Posterior vena cava (tissue), 2 donors: ENCODE results near the gene FNDC3B. TPM values are rescaled to one million over a fixed set of nuclear protein-coding genes. Genes with fewer than 3 reads are reported as not detected.

Source experiments
- DNase-seq: peaks from one replicate; pipeline ENCODE4 v3.0.0-alpha.2; 2020; ENCODE audit warnings: low spot score
- intact Hi-C, 2 donors: fragments of 100-400 bp; cut with DNase I; formaldehyde crosslinking; loops; one replicate each; pipeline versions ENCODE4 v1.14.1 to v1.14.2; 2022 to 2023
- total RNA-seq, 2 donors: library from RNA; stranded (reverse); fragmentation: NEBNext Ultra II Directional; extraction: Animal tissue kit (Norgen Biotek cat#: 25700); gene quantifications; one replicate each; pipeline ENCODE4 v1.2.1, GENCODE V29; 2021
- donor health status: DM: yes; HTN: yes; CAD: no.
- donor health status: DM: yes; HTN: yes; CAD: no.

FNDC3B gene
- total RNA-seq, 2 donors from 2014 or later: 142 to 167 TPM

DNA sequence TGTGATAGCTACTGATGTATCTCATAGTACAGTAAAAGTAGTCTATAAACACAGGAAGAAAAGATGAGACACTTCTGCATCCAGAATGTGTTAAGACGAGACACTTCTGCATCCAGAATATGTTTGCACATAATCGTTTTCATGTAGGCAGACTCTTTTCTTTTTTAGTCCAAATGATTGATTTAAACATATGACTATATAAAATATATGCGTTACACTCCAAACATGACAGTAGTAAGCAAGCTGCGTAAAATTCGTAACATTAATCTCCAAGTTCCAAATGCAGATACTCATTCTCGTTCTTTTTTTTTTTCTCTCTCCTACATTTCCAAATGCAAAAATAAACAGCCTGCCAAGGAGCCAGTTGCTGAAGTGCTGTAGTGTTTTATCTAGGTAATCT, 82.6 kb downstream of the FNDC3B start:
- intact Hi-C loops: no loop called here

GRCh38 chr3:172124271-172124670, 84.9 kb downstream of the FNDC3B start:
- intact Hi-C loops: loop anchor here in 1 of 2 donors (2.0 kb wide), 1 partner anchor 21 kb away; no protein-coding TSS in a partner anchor

More for the DNA sequence above, 82.6 kb downstream of the FNDC3B start:
- no peak for DNase-seq

DNA sequence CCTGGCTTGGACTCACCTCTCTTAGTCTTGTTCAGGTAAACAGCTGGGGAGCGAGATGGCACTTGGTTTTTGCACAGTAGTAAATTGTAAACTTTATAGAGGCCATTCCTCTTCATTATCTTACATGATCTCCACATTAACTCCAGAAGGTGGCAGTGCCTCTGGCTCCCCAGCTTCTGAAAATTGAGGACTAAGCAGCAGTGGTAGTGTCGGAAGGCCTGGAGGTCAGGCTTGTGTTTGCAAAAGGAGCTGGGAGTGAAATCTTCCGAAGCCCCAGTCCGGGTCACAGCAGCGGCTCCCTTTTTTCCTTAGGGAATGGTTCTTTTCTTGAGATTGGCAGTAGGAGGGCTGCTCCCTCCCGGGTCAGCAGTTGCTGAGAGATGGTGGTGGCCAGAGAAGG, 85.7 kb downstream of the FNDC3B start:
- intact Hi-C loops: loop anchor here in 1 of 2 donors (2.0 kb wide), 1 partner anchor 22 kb away; no protein-coding TSS in a partner anchor
- no peak for DNase-seq

More at GRCh38 chr3:172124271-172124670, 84.9 kb downstream of the FNDC3B start:
- no peak for DNase-seq

- peak; percentile 87 for DNase-seq
- intact Hi-C loops: loop anchor here in 1 of 2 donors (2.0 kb wide), 1 partner anchor 23 kb away; no protein-coding TSS in a partner anchor
Measured at GRCh38 chr3:172125963-172126457, 86.6 kb downstream of the FNDC3B start.

DNA sequence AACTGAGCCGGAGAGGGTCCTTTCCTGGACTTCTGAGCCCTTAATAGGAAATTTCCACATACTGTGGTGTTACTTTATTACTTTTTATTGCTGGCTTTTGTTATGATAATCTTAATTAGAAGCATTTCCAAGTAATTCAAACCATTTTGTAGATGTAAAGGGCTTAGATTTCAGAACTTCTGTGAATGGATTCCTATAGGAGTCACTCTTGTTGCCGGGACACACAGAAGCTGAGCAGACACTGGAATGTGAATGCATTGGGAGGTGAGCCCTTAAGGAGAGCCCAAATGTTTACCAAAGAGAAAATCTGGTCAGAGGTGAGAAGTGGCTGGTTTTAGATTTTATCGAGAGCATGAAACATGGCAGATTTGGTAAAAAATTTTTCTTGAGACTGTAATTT, 87.4 kb downstream of the FNDC3B start:
- DNase-seq: no peak
- intact Hi-C loops: no loop called here

DNA sequence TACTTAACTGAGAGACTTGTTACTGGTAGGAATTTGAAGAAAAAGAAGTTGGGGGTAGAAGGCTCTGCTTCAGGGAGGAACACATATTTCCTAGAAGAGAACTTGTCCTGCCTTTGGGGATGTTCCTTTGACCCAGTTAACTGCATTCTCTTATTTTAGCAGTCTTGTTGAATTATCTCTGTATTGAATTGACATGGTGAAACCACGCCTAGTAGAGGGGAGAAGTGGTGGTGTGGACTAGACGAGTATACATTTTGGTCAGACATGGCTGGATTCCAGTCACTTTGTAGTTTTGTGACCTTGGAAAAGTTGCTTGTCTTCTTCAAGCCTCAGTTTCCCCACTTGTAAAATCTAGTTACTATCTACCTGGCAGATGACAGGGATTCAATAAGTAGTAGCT, 87.8 kb downstream of the FNDC3B start:
- intact Hi-C loops: no loop called here
- no peak for DNase-seq

GRCh38 chr3:172127929-172128580, 88.7 kb downstream of the FNDC3B start:
- no peak for DNase-seq
- intact Hi-C loops: no loop called here

GRCh38 chr3:172128858-172129257, 89.5 kb downstream of the FNDC3B start:
- intact Hi-C loops: no loop called here
- DNase-seq: no peak

GRCh38 chr3:172129498-172129849, 90.1 kb downstream of the FNDC3B start:
- intact Hi-C loops: no loop called here

GRCh38 chr3:172129850-172130716, 90.7 kb downstream of the FNDC3B start:
- DNase-seq: peak; percentile 97
- intact Hi-C loops: no loop called here

More at GRCh38 chr3:172129498-172129849, 90.1 kb downstream of the FNDC3B start:
- DNase-seq: no peak

DNA sequence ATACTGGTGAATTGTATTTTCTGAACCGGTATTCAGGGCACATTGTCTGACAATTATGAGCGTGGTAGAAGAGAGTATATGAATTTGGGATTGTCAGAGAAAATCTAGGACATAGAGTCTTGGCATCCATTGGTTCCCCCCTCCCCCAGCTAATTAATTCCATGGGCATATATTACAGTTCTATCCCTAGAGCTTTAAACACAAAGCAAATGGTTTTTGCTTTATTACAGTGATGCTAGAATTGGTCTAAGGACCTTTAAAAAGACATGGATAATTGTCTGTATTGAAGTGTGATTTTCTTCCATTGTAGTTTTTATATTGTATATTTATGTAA, 91.3 kb downstream of the FNDC3B start:
- intact Hi-C loops: no loop called here
- DNase-seq: no peak

GRCh38 chr3:172131746-172132145, 92.4 kb downstream of the FNDC3B start:
- no peak for DNase-seq
- intact Hi-C loops: no loop called here

DNA sequence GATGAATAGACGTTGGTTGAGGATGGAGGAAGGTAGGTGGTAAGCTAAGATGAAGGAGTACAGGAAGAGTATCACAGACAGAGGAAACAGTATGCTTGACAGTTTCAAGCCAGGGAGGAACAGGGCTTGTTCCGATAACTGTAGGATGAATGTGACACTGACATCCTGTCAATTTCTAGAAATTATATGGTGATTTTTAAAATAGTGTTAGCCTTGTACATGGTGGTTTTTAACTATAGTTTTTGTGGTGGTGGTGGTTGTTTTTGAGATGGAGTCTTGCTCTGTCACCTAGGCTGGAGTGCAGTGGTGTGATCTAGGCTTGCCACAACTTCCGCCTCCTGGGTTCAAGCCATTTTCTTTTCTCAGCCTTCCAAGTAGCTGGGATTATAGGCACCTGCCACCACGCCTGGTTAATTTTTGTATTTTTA, 92.8 kb downstream of the FNDC3B start:
- intact Hi-C loops: no loop called here
- no peak for DNase-seq

GRCh38 chr3:172132721-172133311, 93.4 kb downstream of the FNDC3B start:
- no peak for DNase-seq
- intact Hi-C loops: no loop called here

GRCh38 chr3:172133838-172134237, 94.5 kb downstream of the FNDC3B start:
- intact Hi-C loops: no loop called here
- DNase-seq: no peak

DNA sequence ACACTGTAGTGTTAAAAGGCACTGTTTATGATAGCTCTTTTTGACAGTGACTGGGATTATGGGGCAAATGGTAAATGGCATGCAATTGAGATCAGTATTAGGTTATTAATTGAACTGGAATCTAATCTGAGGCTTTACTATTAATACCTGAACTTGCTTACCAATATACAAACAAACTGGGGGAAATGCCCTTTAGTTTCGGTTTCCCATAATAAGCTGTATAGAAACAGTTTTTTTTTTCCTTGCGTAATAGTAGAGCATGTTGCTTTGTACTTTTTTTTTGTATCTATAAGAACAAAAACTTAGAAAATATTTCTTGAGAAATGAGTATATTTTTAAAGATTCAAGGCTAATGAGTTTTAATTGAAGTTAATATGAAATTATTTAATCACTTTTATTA, 95.0 kb downstream of the FNDC3B start:
- intact Hi-C loops: no loop called here
- no peak for DNase-seq

DNA sequence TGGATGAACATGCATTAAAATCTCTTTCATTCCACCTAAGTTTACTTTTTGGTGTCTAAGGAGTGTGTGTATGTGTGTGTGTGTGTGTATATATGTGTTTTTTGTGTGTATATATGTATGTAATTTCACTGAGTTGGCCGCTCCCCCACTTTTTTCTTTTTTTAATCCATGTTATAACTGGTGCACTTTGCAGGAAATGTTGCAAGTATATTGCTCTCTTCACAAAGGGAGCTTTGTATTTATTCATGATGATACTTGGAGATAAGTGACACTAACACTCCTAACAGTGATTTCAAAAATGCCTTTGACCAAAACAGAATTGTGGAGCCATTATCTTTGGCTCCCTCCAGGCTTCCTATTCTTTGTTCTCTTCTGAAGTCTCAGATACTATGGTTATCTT, 95.8 kb downstream of the FNDC3B start:
- no peak for DNase-seq
- intact Hi-C loops: no loop called here

DNA sequence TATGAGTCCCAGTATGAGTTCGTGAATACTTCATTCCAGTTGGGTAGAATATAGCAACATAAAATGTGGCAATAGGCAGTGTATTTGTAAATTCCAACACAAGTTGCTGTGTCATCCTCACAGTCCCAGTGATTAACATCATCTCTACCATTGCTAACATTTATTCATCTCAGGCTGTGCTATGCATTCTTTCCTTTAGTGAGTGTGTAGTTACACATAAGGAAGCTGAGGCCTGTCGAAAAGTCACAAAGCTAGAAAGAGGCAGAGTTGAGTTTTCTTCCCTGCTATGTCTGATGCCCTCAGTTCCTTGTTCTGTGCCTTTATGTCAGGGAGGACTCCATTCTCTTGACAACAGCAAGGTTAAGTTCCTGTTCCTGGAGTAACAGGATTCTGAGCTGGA, 96.4 kb downstream of the FNDC3B start:
- DNase-seq: no peak
- intact Hi-C loops: loop anchor here in 1 of 2 donors (2.0 kb wide), 1 partner anchor 303 kb away; no protein-coding TSS in a partner anchor

DNA sequence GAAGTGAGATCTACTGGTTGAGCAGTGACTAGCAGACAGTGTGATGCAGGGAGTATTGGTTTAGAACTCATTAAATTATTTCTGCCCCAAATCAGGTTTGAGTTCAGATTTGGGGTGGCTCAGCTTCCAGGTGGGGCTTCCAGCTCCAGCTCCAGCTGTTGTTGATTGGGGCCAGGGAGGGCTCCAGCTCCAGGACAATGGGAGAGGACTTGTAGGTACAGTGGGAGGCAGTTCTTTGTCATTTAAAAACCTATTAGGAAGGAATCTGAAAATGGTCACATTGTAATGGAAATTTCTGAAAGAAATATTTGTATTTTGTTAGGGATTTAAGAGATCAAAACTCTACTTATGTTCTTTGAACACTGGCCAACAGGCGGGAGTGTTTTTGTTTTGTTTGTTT, 97.0 kb downstream of the FNDC3B start:
- intact Hi-C loops: loop anchor here in 1 of 2 donors (2.0 kb wide), 1 partner anchor 304 kb away; no protein-coding TSS in a partner anchor
- no peak for DNase-seq
